Activated gamma-delta T cell (primary cell): Measurements from ENCODE around the gene RBM33.

Experiments
- DNase-seq: peaks from one replicate; lab custom pipeline; 2025; lab: John Stamatoyannopoulos, UW

RBM33 gene

GRCh38 chr7:155774947-155775346 is 130.5 kb downstream of the RBM33 start:
- DNase-seq: no peak

- DNase-seq: no peak
Measured at GRCh38 chr7:155775691-155776090, 131.2 kb downstream of the RBM33 start.

- DNase-seq: no peak
Measured at GRCh38 chr7:155776606-155777005, 132.1 kb downstream of the RBM33 start.

GRCh38 chr7:155778349-155778748 is 133.9 kb downstream of the RBM33 start:
- DNase-seq: no peak

GRCh38 chr7:155780884-155781283 is 136.4 kb downstream of the RBM33 start:
- DNase-seq: no peak

GRCh38 chr7:155781433-155781832 is 137.0 kb downstream of the RBM33 start:
- no peak for DNase-seq

GRCh38 chr7:155782466-155782865 is 138.0 kb downstream of the RBM33 start:
- DNase-seq: no peak

GRCh38 chr7:155785536-155785935 is 141.1 kb downstream of the RBM33 start:
- DNase-seq: no peak

- no peak for DNase-seq
Measured at GRCh38 chr7:155786491-155786890, 142.0 kb downstream of the RBM33 start.

- DNase-seq: no peak
Measured at GRCh38 chr7:155787171-155787851, 142.8 kb downstream of the RBM33 start.

- no peak for DNase-seq
Measured at GRCh38 chr7:155788616-155789000, 144.1 kb downstream of the RBM33 start.

- no peak for DNase-seq
Measured at GRCh38 chr7:155789001-155789725, 144.7 kb downstream of the RBM33 start.

GRCh38 chr7:155790666-155791065 is 146.2 kb downstream of the RBM33 start:
- DNase-seq: no peak

- DNase-seq: no peak
Measured at GRCh38 chr7:155791214-155791737, 146.8 kb downstream of the RBM33 start.

GRCh38 chr7:155791836-155792235 is 147.4 kb downstream of the RBM33 start:
- no peak for DNase-seq

GRCh38 chr7:155792315-155792960 is 148.0 kb downstream of the RBM33 start:
- DNase-seq: no peak

GRCh38 chr7:155792999-155793560 is 148.6 kb downstream of the RBM33 start:
- no peak for DNase-seq

- no peak for DNase-seq
Measured at GRCh38 chr7:155793720-155794119, 149.3 kb downstream of the RBM33 start.

- no peak for DNase-seq
Measured at GRCh38 chr7:155794196-155794595, 149.7 kb downstream of the RBM33 start.

GRCh38 chr7:155795401-155795800 is 150.9 kb downstream of the RBM33 start:
- no peak for DNase-seq

- DNase-seq: no peak
Measured at GRCh38 chr7:155795951-155796350, 151.5 kb downstream of the RBM33 start.
